ENCODE data around the gene CBX3.
A peak's percentile ranks its signal among the peaks of the same experiment; 100 is the strongest.
"Not testable (repeated sequence)": the region's sequence is repeated elsewhere in the genome, so short reads cannot be mapped to it uniquely, and the experiment has no call there.

The CBX3 gene

DNA sequence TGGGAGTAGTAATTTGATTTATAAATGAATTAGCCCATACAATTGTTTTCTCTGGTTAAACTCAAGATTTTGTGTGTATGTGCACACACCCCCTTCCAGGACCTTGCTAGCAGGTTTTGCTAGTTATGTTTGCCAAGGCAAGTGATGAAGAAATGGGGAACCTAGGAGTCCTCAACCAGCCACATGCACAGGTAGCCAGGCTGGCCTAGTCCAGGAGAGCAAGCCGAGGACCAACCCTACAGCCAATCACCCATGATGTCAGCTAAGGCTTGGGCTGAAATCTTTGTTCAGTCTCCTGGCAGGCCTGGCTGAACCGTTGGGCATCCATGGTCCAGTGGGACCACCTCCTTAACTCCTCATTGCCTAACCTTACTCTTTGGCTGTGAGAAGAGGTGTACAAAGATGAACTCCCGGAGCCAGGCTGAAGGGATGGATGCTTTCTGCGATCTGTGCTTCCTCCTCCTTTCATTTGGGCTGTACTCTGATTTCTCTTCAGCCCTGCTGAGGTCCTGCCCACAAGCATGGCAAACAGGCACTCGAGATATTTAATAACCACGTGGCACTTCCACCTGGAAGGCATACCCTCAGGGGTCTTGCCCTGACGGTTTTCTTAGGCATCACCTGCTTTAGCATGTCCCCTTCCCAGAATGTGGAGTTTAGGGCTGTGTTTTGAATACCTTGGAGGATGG lies 23.1 kb upstream of the CBX3 start:
- no peaks in the 10 kb centered on the region for H3K9me3 Mint-ChIP-seq
- H3K4me1 Mint-ChIP-seq (ENCODE audit: low read depth in 2 of 2): peaks cover 11 to 23% of the 10 kb centered on the region in 2 donors
- ATAC-seq (replicated peaks): no peak
- H3K27me3 Mint-ChIP-seq: no peaks in the 10 kb centered on the region
- H3K36me3 Mint-ChIP-seq (ENCODE audit: insufficient read depth): peaks cover 12% of the 10 kb centered on the region
- no peak overlapping the region for H3K4me3 Mint-ChIP-seq
- DNase-seq: no peak
- H3K27ac Mint-ChIP-seq: peak overlapping the region in 1 of 2 donors; percentile 25

DNA sequence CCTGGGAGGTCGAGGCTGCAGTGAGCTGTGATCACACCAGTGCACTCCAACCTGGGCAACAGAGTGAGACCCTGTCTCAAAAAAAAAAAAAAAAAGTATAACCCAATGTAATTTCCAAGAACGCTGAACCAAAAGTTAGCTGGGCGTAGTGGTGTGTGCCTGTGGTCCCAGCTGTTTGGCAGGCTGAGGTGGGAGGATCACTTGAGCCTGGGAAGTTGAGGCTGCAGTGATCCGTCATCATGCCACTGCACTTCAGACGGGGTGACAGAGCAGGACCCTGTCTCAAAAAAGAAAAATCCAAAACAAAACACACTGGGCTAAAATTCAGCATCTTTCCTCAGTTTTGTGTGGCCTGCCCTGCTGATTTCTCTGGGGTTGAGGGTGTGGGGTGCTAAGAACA lies 22.1 kb upstream of the CBX3 start:
- Mint-ChIP-seq H3K27ac (peak overlapping the region; percentile 4 to 25), H3K36me3 (ENCODE audit: insufficient read depth) (peaks cover 15% of the 10 kb centered on the region), H3K4me1 (ENCODE audit: low read depth in 2 of 2) (peaks cover 15 to 31% of the 10 kb centered on the region in 2 donors), H3K4me3 (no peak overlapping the region), H3K27me3 (no peaks in the 10 kb centered on the region), H3K9me3 (no peaks in the 10 kb centered on the region)
- ATAC-seq (replicated peaks) (no peak), DNase-seq (no peak)

DNA sequence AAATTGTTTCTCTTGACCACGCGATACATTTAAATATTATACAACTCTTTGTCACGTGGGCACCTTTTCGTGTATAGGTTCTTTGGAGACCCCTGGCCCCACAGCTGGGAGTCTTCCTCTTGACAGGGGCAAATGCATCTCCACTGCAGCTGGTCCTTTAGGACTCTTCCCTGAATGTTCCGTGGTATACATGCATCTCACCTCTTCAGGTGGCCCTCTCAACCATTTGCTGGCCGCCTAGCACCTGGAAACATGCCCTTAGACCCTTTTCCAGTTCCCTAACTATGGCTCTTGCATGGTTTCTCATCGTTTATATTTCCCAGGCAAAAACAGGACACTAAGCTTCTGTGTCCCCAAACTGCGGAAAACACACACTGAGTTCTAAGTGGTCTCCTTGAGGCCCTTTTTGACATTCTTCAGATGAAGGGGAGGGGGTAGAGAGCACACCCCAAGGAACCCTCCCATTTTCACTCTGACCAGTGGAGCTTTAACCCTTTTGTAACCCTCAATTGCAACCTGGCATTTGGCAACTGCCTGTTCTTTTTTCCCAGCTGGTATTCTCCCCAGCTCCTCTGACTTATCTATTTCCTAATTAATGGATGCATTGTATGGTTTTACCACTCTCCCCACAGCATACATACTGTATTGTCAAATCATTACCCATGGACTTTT lies 21.6 kb upstream of the CBX3 start:
- DNase-seq (no peak), ATAC-seq (replicated peaks) (no peak)
- Mint-ChIP-seq H3K4me1 (ENCODE audit: low read depth in 2 of 2) (peaks cover 20 to 37% of the 10 kb centered on the region in 2 donors), H3K36me3 (ENCODE audit: insufficient read depth) (peaks cover 19% of the 10 kb centered on the region), H3K4me3 (no peak overlapping the region), H3K27me3 (no peaks in the 10 kb centered on the region), H3K9me3 (no peaks in the 10 kb centered on the region), H3K27ac (peak overlapping the region; percentile 4 to 77)

DNA sequence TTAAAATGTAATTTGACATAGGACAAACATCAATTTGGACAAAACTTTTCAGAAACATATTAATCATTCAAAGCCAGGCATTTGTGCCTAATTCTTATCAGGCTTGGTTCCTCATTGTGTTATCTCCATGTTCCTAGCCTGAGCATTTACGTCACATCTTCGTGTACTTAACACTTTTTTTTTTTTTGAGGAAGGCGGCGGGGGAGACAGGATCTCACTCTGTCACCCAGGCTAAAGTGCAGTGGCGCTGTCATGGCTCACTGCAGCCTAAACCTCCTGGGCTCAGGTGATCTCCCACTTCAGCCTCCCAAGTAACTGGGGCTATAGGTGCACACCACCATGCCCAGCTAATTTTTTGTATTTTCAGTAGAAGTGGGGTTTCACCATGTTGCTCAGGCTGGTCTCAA lies 20.8 kb upstream of the CBX3 start:
- H3K4me1 Mint-ChIP-seq (ENCODE audit: low read depth in 2 of 2): peaks cover 28 to 45% of the 10 kb centered on the region in 2 donors
- H3K36me3 Mint-ChIP-seq (ENCODE audit: insufficient read depth): peaks cover 28% of the 10 kb centered on the region
- H3K27me3 Mint-ChIP-seq: no peaks in the 10 kb centered on the region
- H3K27ac Mint-ChIP-seq: peak overlapping the region; percentile 4 to 77
- no peak overlapping the region for H3K4me3 Mint-ChIP-seq
- no peaks in the 10 kb centered on the region for H3K9me3 Mint-ChIP-seq
- DNase-seq (no peak), ATAC-seq (replicated peaks) (no peak)

DNA sequence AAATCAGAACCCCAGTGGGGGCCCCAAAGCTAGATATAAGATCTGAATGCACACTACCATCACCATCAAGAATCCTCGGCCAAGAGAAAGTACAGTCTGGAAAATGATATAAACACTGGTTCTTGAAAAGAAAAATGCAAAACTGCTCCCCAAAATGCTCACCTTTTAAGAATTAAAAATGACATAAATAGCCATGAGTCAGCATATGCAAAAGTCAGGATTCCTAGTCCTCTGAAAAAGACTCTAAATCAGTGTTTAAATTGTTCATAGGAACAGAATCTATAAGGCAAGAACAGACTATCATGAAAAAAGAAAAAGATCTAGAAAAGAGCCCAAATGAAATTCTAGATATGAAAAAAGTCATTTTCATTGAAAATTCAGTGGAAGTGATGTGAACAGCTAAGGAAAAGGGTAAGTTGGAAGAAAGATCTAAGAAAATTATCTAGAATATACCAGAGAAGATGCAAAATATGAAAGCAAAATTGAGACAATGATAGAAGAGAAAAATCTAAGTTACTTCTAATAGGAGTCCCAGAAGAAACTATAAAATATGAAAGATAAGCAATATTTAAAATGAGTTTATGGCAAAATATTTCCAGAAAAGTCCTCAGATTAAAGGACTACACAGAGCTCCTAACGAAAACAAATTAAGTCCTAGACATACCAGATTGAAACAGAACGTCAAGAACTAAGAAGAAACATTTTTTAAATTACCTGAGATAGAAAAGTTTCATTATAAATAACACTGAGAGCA lies 19.9 kb upstream of the CBX3 start:
- ATAC-seq (replicated peaks) (no peak), DNase-seq (no peak)
- Mint-ChIP-seq H3K4me3 (no peak overlapping the region), H3K9me3 (no peaks in the 10 kb centered on the region), H3K36me3 (ENCODE audit: insufficient read depth) (peaks cover 33% of the 10 kb centered on the region), H3K27me3 (no peaks in the 10 kb centered on the region), H3K4me1 (ENCODE audit: low read depth in 2 of 2) (peaks cover 32 to 52% of the 10 kb centered on the region in 2 donors), H3K27ac (peak overlapping the region; percentile 4 to 77)

DNA sequence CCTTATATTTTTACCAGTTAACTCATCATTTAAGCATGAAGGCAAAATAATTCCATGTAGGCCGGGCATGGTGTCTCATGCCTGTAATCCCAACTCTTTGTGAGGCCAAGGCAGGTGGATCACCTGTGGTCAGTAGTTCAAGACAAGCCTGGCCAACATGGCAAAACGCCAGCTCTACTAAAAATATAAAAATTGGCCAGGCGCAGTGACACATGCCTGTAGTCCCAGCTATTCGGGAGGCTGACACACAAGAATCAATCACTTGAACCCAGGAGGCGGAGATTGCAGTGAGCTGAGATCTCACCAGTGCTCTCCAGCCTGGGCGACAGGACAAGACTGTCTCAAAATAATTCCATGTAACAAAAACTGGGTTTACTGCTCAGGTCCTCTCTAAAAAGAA lies 19.3 kb upstream of the CBX3 start:
- peaks cover 34 to 58% of the 10 kb centered on the region in 2 donors for H3K4me1 Mint-ChIP-seq (ENCODE audit: low read depth in 2 of 2)
- no peaks in the 10 kb centered on the region for H3K27me3 Mint-ChIP-seq
- H3K36me3 Mint-ChIP-seq (ENCODE audit: insufficient read depth): peaks cover 39% of the 10 kb centered on the region
- ATAC-seq (replicated peaks) (no peak), DNase-seq (no peak)
- H3K9me3 Mint-ChIP-seq: no peaks in the 10 kb centered on the region
- no peak overlapping the region for H3K4me3 Mint-ChIP-seq
- peak overlapping the region; percentile 4 to 77 for H3K27ac Mint-ChIP-seq

DNA sequence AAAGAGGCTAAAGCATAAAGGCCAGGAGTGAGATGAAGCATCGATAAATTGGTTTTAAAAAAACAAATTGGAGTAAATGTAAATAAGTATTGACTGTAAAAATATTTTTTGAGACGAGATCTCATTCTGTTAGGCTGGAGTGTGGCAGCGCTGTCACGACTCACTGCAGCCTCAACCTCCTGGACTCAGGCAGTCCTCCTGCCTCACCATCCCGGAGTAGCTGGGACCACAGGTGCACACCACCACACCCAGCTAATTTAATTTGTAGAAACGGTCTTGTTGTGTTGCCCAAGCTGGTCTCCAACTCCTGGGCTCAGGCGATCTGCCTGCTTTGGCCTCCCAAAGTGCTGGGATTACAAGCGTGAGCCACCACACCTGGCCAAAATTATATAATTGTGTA lies 18.8 kb upstream of the CBX3 start:
- no peaks in the 10 kb centered on the region for H3K27me3 Mint-ChIP-seq
- peaks cover 44% of the 10 kb centered on the region for H3K36me3 Mint-ChIP-seq (ENCODE audit: insufficient read depth)
- no peak for ATAC-seq (replicated peaks)
- peaks cover 37 to 60% of the 10 kb centered on the region in 2 donors for H3K4me1 Mint-ChIP-seq (ENCODE audit: low read depth in 2 of 2)
- H3K4me3 Mint-ChIP-seq: no peak overlapping the region
- H3K27ac Mint-ChIP-seq: peak overlapping the region; percentile 4 to 77
- no peak for DNase-seq
- no peaks in the 10 kb centered on the region for H3K9me3 Mint-ChIP-seq

DNA sequence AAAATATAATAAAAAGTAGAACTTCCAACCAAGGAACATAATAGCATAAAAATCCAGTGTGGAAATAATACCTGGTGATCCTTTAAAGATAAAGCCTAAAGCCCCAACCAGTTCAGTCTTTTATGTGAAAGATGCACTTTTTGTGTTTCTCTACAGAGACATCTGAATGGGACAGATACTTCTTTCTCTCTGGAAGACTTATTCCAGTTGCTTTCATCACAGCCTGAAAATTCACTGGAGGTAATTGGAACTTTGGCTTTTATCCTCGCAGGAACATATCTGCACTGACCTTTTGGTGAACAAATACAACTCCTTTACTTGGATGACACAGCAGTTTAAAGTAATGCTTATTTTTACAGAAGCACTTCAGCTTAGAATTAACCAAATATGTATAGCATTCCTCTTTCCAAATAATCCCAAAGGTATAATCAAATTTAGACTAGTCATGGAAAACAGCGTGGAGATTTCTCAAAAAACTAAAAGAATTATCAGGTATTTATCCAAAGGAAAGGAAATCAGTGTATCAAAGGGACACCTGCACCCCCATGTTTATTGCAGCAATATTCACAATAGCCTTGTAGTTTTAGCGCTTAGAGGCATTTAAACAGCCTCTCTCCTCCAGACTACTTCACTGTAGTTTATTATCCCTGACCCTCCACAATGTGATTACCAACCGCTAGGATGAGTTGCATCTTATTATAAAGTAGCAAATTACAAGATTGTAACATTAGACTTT lies 17.8 kb upstream of the CBX3 start:
- DNase-seq (no peak), ATAC-seq (replicated peaks) (no peak)
- H3K4me1 Mint-ChIP-seq (ENCODE audit: low read depth in 2 of 2): peaks cover 38 to 67% of the 10 kb centered on the region in 2 donors
- H3K36me3 Mint-ChIP-seq (ENCODE audit: insufficient read depth): peaks cover 54% of the 10 kb centered on the region
- H3K27ac Mint-ChIP-seq: peak overlapping the region; percentile 4 to 81
- H3K9me3 Mint-ChIP-seq: no peaks in the 10 kb centered on the region
- H3K27me3 Mint-ChIP-seq: no peaks in the 10 kb centered on the region
- no peak overlapping the region for H3K4me3 Mint-ChIP-seq

DNA sequence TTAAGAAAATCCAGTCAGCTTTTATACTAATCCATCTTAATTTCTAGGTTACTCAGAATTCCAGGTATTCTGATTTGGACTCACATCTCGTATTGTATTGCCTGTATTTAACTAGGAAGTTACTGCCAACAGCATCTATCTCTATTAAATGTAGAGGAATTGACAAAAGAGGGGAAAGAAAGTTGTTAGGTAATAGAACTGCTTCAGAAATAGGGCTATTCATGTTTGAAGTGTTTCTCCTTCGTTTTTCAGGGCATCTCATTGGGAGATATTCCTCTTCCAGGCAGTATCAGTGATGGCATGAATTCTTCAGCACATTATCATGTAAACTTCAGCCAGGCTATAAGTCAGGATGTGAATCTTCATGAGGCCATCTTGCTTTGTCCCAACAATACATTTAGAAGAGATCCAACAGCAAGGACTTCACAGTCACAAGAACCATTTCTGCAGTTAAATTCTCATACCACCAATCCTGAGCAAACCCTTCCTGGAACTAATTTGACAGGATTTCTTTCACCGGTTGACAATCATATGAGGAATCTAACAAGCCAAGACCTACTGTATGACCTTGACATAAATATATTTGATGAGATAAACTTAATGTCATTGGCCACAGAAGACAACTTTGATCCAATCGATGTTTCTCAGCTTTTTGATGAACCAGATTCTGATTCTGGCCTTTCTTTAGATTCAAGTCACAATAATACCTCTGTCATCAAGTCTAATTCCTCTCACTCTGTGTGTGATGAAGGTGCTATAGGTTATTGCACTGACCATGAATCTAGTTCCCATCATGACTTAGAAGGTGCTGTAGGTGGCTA lies 17.1 kb upstream of the CBX3 start:
- ATAC-seq (replicated peaks); H3K4me3 Mint-ChIP-seq; H3K27me3 Mint-ChIP-seq; H3K9me3 Mint-ChIP-seq; DNase-seq: not testable (repeated sequence)
- H3K27ac Mint-ChIP-seq: peak overlapping the region; percentile 4 to 81
- H3K4me1 Mint-ChIP-seq (ENCODE audit: low read depth in 2 of 2): peaks cover 43 to 75% of the 10 kb centered on the region in 2 donors
- H3K36me3 Mint-ChIP-seq (ENCODE audit: insufficient read depth): peaks cover 61% of the 10 kb centered on the region

DNA sequence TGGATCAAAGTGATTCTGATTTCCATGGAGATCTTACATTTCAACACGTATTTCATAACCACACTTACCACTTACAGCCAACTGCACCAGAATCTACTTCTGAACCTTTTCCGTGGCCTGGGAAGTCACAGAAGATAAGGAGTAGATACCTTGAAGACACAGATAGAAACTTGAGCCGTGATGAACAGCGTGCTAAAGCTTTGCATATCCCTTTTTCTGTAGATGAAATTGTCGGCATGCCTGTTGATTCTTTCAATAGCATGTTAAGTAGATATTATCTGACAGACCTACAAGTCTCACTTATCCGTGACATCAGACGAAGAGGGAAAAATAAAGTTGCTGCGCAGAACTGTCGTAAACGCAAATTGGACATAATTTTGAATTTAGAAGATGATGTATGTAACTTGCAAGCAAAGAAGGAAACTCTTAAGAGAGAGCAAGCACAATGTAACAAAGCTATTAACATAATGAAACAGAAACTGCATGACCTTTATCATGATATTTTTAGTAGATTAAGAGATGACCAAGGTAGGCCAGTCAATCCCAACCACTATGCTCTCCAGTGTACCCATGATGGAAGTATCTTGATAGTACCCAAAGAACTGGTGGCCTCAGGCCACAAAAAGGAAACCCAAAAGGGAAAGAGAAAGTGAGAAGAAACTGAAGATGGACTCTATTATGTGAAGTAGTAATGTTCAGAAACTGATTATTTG lies 16.3 kb upstream of the CBX3 start:
- Mint-ChIP-seq H3K4me3 (peak overlapping the region; percentile 2 to 26), H3K4me1 (ENCODE audit: low read depth in 2 of 2) (peaks cover 38 to 73% of the 10 kb centered on the region in 2 donors), H3K9me3 (no peaks in the 10 kb centered on the region), H3K36me3 (ENCODE audit: insufficient read depth) (peaks cover 69% of the 10 kb centered on the region), H3K27me3 (no peaks in the 10 kb centered on the region), H3K27ac (peak overlapping the region; percentile 4 to 81)
- DNase-seq: no peak
- ATAC-seq (replicated peaks): peak; percentile 29

DNA sequence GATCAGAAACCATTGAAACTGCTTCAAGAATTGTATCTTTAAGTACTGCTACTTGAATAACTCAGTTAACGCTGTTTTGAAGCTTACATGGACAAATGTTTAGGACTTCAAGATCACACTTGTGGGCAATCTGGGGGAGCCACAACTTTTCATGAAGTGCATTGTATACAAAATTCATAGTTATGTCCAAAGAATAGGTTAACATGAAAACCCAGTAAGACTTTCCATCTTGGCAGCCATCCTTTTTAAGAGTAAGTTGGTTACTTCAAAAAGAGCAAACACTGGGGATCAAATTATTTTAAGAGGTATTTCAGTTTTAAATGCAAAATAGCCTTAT lies 15.7 kb upstream of the CBX3 start:
- Mint-ChIP-seq H3K9me3 (no peaks in the 10 kb centered on the region), H3K36me3 (ENCODE audit: insufficient read depth) (peaks cover 75% of the 10 kb centered on the region), H3K27me3 (no peaks in the 10 kb centered on the region), H3K4me1 (ENCODE audit: low read depth in 2 of 2) (peaks cover 34 to 73% of the 10 kb centered on the region in 2 donors), H3K27ac (peak overlapping the region; percentile 4 to 81), H3K4me3 (peak overlapping the region in 1 of 2 donors; percentile 26)
- ATAC-seq (replicated peaks): no peak
- no peak for DNase-seq

Measured in effector memory CD8-positive, alpha-beta T cell (primary cell).